Measurements from ENCODE around the gene MAMLD1. TPM values are rescaled to one million over a fixed set of nuclear protein-coding genes. Genes with fewer than 3 reads are reported as not detected.

The MAMLD1 gene
- total RNA-seq, 2 experiments from 2014 or later, result 5.1 to 5.6 TPM

DNA sequence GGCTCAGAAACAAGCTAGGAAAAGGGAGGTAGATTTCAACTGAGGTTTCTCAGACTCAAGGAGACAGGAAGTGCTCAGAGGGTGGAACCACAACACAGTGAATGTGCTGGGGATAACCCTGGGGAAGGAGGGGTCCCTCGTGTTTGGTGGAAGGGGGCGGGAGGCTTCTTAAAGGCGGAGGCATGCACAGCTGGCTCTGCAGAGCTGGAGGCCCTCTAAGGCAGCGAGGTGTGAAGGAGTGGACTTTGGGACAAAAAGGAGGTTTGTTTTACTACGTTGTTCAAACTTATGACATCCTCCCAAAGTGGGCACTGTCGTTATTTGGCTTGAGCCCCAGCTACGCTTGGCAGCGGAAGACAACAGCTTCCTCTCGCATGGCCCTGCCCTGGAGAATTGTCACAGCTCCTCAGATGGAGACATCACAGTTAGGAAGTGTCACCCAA lies 183.6 kb downstream of the MAMLD1 start:
- Mint-ChIP-seq H3K4me3 (peak overlapping the region; percentile 54), H3K4me1 (peaks cover 29% of the 10 kb centered on the region), H3K27me3 (no peaks in the 10 kb centered on the region), H3K27ac (peak overlapping the region; percentile 59), H3K9me3 (no peaks in the 10 kb centered on the region), H3K36me3 (ENCODE audit: low read depth) (no peaks in the 10 kb centered on the region)
- ChIA-PET CTCF (interaction anchor here (1.1 to 1.8 kb wide), 3 partner anchors 21 to 181 kb away, joined by 3 to 4 read pairs (median 3); partner anchors contain the start of gene MTM1), POLR2A (interaction anchor here (1.7 to 5.2 kb wide), 3 partner anchors 23 to 28 kb away, joined by 8 to 43 read pairs (median 12); partner anchors contain the start of gene MTM1)
- DNase-seq, result peak; percentile 38

DNA sequence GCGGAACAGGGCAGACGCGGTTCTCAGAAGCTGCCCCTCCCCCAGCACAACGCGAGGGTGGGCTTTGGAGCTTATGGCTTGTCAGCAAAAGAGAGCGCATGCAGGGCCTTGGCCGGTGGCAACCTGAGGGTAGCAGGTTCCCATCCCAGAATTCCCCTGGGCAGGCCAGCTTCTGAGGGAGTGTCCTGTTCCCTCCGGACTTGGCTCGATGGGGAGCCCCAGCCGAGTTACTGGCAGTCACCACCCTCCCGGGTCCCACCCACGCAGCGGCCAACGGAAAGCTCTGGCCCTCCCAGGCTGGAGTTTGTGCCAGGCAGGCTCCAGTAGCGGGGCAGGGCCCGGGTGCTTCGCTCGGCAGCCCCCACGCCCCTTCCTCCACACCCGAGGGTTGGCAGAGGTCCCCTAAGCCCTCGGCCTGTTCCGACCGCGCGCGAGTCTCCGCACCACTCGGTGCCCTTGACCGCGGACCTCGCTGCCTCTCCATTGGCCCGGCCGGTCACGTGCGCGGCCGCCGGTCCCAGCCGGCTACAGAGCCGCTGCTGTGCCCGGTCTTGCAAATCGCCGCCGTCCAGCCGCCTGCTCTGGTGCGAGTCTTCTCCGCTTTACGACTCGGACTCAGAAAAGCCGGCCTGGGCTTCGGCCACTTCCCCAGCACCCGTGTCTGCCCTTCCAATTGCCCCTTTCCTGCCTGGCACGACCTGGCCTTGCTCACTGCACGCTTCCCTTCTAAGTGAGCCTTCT lies 184.4 kb downstream of the MAMLD1 start:
- POLR2A ChIA-PET, result interaction anchor here (1.7 to 5.2 kb wide), 3 partner anchors 22 to 27 kb away, joined by 8 to 43 read pairs (median 12); partner anchors contain the start of gene MTM1
- peak overlapping the region; percentile 54 for H3K4me3 Mint-ChIP-seq
- DNase-seq, result peak; percentile 19
- no peaks in the 10 kb centered on the region for H3K36me3 Mint-ChIP-seq (ENCODE audit: low read depth)
- CTCF ChIA-PET, result interaction anchor here (0.6 to 1.4 kb wide), 2 partner anchors 40 to 41 kb away, joined by 3 read pairs; no protein-coding TSS in a partner anchor
- H3K9me3 Mint-ChIP-seq, result no peaks in the 10 kb centered on the region
- H3K4me1 Mint-ChIP-seq, result peaks cover 29% of the 10 kb centered on the region
- H3K27ac Mint-ChIP-seq, result peak overlapping the region; percentile 64
- H3K27me3 Mint-ChIP-seq, result no peaks in the 10 kb centered on the region

- H3K4me3 Mint-ChIP-seq, result no peak overlapping the region
- H3K9me3 Mint-ChIP-seq, result no peaks in the 10 kb centered on the region
- no peaks in the 10 kb centered on the region for H3K36me3 Mint-ChIP-seq (ENCODE audit: low read depth)
- H3K27ac Mint-ChIP-seq, result peak overlapping the region; percentile 64
- H3K4me1 Mint-ChIP-seq, result peaks cover 29% of the 10 kb centered on the region
- POLR2A ChIA-PET, result interaction anchor here (2.2 to 5.2 kb wide), 2 partner anchors 21 to 24 kb away, joined by 12 to 43 read pairs; partner anchors contain the start of gene MTM1
- CTCF ChIA-PET, result no interaction called here
- H3K27me3 Mint-ChIP-seq, result no peaks in the 10 kb centered on the region
- no peak for DNase-seq
These were observed 185.1 kb downstream of the MAMLD1 start for GRCh38 chrX:150548251-150548650.

DNA sequence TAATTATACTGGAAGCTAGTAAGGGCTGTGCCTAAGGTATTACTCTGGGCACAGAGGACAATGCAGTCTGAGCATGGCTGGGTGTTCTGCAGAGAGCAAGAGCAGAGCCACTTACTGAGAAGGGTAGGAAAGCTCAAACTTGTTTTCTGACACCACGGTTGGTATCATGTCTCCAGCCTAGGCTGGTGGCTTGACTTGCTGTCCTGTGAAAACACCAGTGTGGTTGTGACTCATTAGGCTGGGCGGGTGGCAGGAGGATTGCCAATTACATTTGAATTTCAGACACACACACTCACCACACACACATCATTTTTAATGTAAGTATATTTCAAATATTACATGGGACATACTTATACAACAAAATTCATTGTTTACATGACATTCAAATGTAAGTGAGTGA lies 185.6 kb downstream of the MAMLD1 start:
- POLR2A ChIA-PET, result interaction anchor here (5.2 kb wide), 1 partner anchor 21 kb away, joined by 43 read pairs; the partner anchor contains the start of gene MTM1
- H3K4me1 Mint-ChIP-seq, result peaks cover 29% of the 10 kb centered on the region
- no peak overlapping the region for H3K4me3 Mint-ChIP-seq
- no peaks in the 10 kb centered on the region for H3K27me3 Mint-ChIP-seq
- CTCF ChIA-PET, result no interaction called here
- peak; percentile 24 for DNase-seq
- no peak overlapping the region for H3K27ac Mint-ChIP-seq
- no peaks in the 10 kb centered on the region for H3K9me3 Mint-ChIP-seq
- H3K36me3 Mint-ChIP-seq (ENCODE audit: low read depth), result no peaks in the 10 kb centered on the region

DNA sequence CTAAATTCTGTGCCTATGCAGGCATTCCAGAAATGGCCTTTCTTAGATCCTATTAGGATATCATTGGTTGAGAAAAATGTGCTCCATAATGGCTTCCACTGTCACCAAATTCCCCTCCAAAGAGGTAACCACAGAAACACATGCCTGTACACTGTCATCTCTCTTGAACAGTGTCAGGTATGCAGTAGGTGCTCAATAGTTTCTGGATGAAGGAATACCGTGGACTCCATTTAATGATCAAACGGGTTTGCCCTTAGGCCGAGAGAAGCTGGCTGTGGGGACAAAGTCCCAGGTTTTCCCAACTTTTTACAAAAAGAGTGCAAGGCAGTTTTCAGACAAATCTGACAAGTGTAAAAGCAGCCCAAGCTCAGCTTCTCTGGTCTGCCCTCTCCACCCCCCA lies 188.8 kb downstream of the MAMLD1 start:
- H3K27ac Mint-ChIP-seq, result no peak overlapping the region
- POLR2A ChIA-PET, result no interaction called here

DNA sequence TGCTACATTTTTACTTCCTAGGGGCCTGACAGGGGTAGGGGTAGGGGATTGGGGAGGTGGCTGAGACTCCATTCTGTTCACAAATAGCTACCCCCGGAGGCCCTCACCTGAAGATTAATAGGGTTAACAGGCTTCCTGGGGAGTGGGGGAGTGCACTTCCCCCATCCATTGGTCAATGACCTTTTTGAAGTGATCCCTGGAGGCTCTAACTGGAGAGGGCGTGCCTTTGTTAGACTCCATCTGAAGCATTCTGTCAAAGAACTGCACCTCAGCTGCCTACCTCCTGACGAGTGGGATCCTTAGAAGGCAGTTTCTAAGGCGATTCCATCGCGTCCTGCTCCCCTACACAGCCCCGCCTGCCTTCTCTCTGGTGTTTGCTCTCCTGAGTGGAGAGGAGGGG lies 195.3 kb downstream of the MAMLD1 start:
- Mint-ChIP-seq H3K4me3 (no peak overlapping the region), H3K27ac (no peak overlapping the region), H3K36me3 (ENCODE audit: low read depth) (no peaks in the 10 kb centered on the region), H3K9me3 (no peaks in the 10 kb centered on the region), H3K27me3 (peaks cover 3% of the 10 kb centered on the region), H3K4me1 (no peaks in the 10 kb centered on the region)
- CTCF ChIA-PET, result no interaction called here
- DNase-seq, result no peak
- POLR2A ChIA-PET, result no interaction called here

More for the DNA sequence above, 188.8 kb downstream of the MAMLD1 start:
- Mint-ChIP-seq H3K4me1 (peaks cover 19% of the 10 kb centered on the region), H3K9me3 (no peaks in the 10 kb centered on the region), H3K4me3 (no peak overlapping the region), H3K36me3 (ENCODE audit: low read depth) (no peaks in the 10 kb centered on the region), H3K27me3 (peaks cover 3% of the 10 kb centered on the region)
- CTCF ChIA-PET, result no interaction called here
- no peak for DNase-seq

Other genes with a start within 250 kb of the MAMLD1 start
- 10 to 100 TPM; 36.3 to 36.5 TPM for gene MTM1, start 205.3 kb downstream of the MAMLD1 start, total RNA-seq

Measured in activated CD4-positive, alpha-beta memory T cell treated with anti-CD3 and anti-CD28 coated beads, Interleukin-2, amount 10 ng/mL, durations not matched to agents 7 days and 5 days (primary cell).